ENCODE results near the gene ADGRF4.

The ADGRF4 gene

GRCh38 chr6:47762502-47762901, 64.1 kb downstream of the ADGRF4 start:
- no peak overlapping the region for H3K4me3 Mint-ChIP-seq
- H3K9me3 Mint-ChIP-seq: peaks cover 6% of the 10 kb centered on the region
- no peaks in the 10 kb centered on the region for H3K36me3 Mint-ChIP-seq (ENCODE audit: low read depth)
- H3K4me1 Mint-ChIP-seq: no peaks in the 10 kb centered on the region
- no peak overlapping the region for H3K27ac Mint-ChIP-seq
- no peak for TF ChIP-seq CTCF (IDR thresholded peaks at IDR 0.05; ENCODE audit: unreplicated experiment in 3 of 3)
- H3K27me3 Mint-ChIP-seq (ENCODE audit: low read depth): peaks cover 3% of the 10 kb centered on the region

- no peaks in the 10 kb centered on the region for H3K36me3 Mint-ChIP-seq (ENCODE audit: low read depth)
- H3K27me3 Mint-ChIP-seq (ENCODE audit: low read depth): no peaks in the 10 kb centered on the region
- H3K9me3 Mint-ChIP-seq: peaks cover 6% of the 10 kb centered on the region
- H3K4me1 Mint-ChIP-seq: no peaks in the 10 kb centered on the region
- H3K27ac Mint-ChIP-seq: no peak overlapping the region
- no peak overlapping the region for H3K4me3 Mint-ChIP-seq
- TF ChIP-seq CTCF (IDR thresholded peaks at IDR 0.05; ENCODE audit: unreplicated experiment in 3 of 3): no peak
Measured at GRCh38 chr6:47766445-47766844, 68.1 kb downstream of the ADGRF4 start.

- Mint-ChIP-seq H3K4me3 (no peak overlapping the region), H3K27ac (no peak overlapping the region), H3K4me1 (no peaks in the 10 kb centered on the region), H3K36me3 (ENCODE audit: low read depth) (no peaks in the 10 kb centered on the region), H3K9me3 (peaks cover 6% of the 10 kb centered on the region), H3K27me3 (ENCODE audit: low read depth) (no peaks in the 10 kb centered on the region)
- no peak for TF ChIP-seq CTCF (IDR thresholded peaks at IDR 0.05; ENCODE audit: unreplicated experiment in 3 of 3)
Measured at GRCh38 chr6:47767102-47767501, 68.7 kb downstream of the ADGRF4 start.

GRCh38 chr6:47769982-47770381, 71.6 kb downstream of the ADGRF4 start:
- H3K4me3 Mint-ChIP-seq: no peak overlapping the region
- no peak for TF ChIP-seq CTCF (IDR thresholded peaks at IDR 0.05; ENCODE audit: unreplicated experiment in 3 of 3)
- H3K9me3 Mint-ChIP-seq: peaks cover 6% of the 10 kb centered on the region
- H3K36me3 Mint-ChIP-seq (ENCODE audit: low read depth): no peaks in the 10 kb centered on the region
- H3K27ac Mint-ChIP-seq: peak overlapping the region in 1 of 3 experiments; percentile 22
- H3K27me3 Mint-ChIP-seq (ENCODE audit: low read depth): no peaks in the 10 kb centered on the region
- H3K4me1 Mint-ChIP-seq: no peaks in the 10 kb centered on the region

Data from nephron (organoid).